HepG2 (cell line): Measurements from ENCODE around the gene INHBB. TPM values are rescaled to one million over a fixed set of nuclear protein-coding genes. Genes with fewer than 3 reads are reported as not detected.

Experiments used
- ATAC-seq: fragments of 200-7000 bp; cut with Tn5 transposase; 3 replicates; pipeline ENCODE4 v1.9.1; 2020; ENCODE audit warnings: mild to moderate bottlenecking, moderate library complexity
- BruUV-seq: library from RNA; stranded (reverse); fragments of 400-500 nt; replicated peaks from 2 replicates; lab custom pipeline; 2021; lab: Mats Ljungman, UMichigan
- CTCF ChIA-PET: fragments of 300-600 bp; formaldehyde crosslinking; extraction: SDS; loops from one replicate; lab custom pipeline; 2021; ENCODE audit warnings: low total read pairs, inconsistent platforms, low intra/inter-chr PET ratio; lab: Yijun Ruan, JAX
- POLR2A ChIA-PET: fragments of 350-600 bp; sonication (Branson Sonifier 250); formaldehyde crosslinking; loops from one replicate; lab custom pipeline; 2020; ENCODE audit warnings: antibody characterized with exemption, inconsistent platforms; lab: Yijun Ruan, JAX
- DNase-seq: peaks from one replicate; pipeline ENCODE4 v3.0.0-alpha.2; 2015; ENCODE audit warnings: low spot score
- FAIRE-seq: peaks from 3 replicates; lab custom pipeline; 2011; peaks lifted over from hg19 to GRCh38; lab: Jason Lieb, UNC
- H2AFZ ChIP-seq: one replicate; pipeline ENCODE4 v1.6.1; 2011; ENCODE audit warnings: low read length, inconsistent platforms
- H3K27ac ChIP-seq: fragments of 300-600 bp; 3 replicates; pipeline ENCODE4 v1.8.0; 2011; ENCODE audit warnings: mixed run types, mild to moderate bottlenecking, mixed read lengths, low read length, inconsistent platforms; ENCODE audit not compliant: insufficient read depth; ENCODE audit errors: extremely low read length
- H3K27me3 ChIP-seq, 2 experiments: fragments of 200-600 bp in 1 of 2; 2 replicates in 1 of 2; 3 replicates in 1 of 2; pipeline versions ENCODE4 v1.6.0 to v1.8.0; 2011; ENCODE audit warnings: low read length in 2 of 2, mild to moderate bottlenecking in 2 of 2, moderate library complexity in 2 of 2, inconsistent platforms in 1 of 2; ENCODE audit not compliant: insufficient read depth in 2 of 2, control insufficient read depth in 1 of 2
- H3K36me3 ChIP-seq, 2 experiments: fragments of 200-600 bp in 1 of 2; replicated peaks in 1 of 2; 2 replicates in 1 of 2; 3 replicates in 1 of 2; pipeline versions ENCODE4 v1.5.1 to v1.8.0; 2011; ENCODE audit warnings: low read length in 2 of 2, inconsistent platforms in 1 of 2; ENCODE audit not compliant: insufficient read depth in 2 of 2, control insufficient read depth in 1 of 2
- H3K4me1 ChIP-seq: 2 replicates; pipeline ENCODE4 v1.5.1; 2012; ENCODE audit warnings: low read length, inconsistent platforms; ENCODE audit not compliant: insufficient read depth
- H3K4me2 ChIP-seq: 2 replicates; pipeline ENCODE4 v1.6.0; 2011; ENCODE audit warnings: low read depth, low read length, inconsistent platforms
- H3K4me3 ChIP-seq, 3 experiments: fragments of 200-600 bp in 1 of 3; sonication (generic), shearing (Covaris generic) in 1 of 3; replicated peaks in 1 of 3; 2 replicates each; pipeline ENCODE4 v1.5.1; 2011 to 2016; ENCODE audit warnings: low read length in 3 of 3, inconsistent platforms in 2 of 3, low read depth in 2 of 3, mild to moderate bottlenecking in 2 of 3, control low read depth in 1 of 3, mixed read lengths in 1 of 3; ENCODE audit not compliant: insufficient read depth in 1 of 3
- H3K79me2 ChIP-seq: one replicate; pipeline ENCODE4 v1.6.1; 2011; ENCODE audit warnings: low read length, inconsistent platforms; ENCODE audit not compliant: insufficient read depth
- H3K9ac ChIP-seq: 2 replicates; pipeline ENCODE4 v1.6.0; 2011; ENCODE audit warnings: mild to moderate bottlenecking, low read depth, low read length, inconsistent platforms; ENCODE audit not compliant: insufficient read depth
- H3K9me3 ChIP-seq: 2 replicates; pipeline ENCODE4 v1.5.1; 2012; ENCODE audit warnings: mild to moderate bottlenecking, low read length
- H4K20me1 ChIP-seq: 2 replicates; pipeline ENCODE4 v1.6.0; 2011; ENCODE audit warnings: inconsistent platforms, mild to moderate bottlenecking, low read length, moderate library complexity; ENCODE audit not compliant: insufficient read depth
- BCL6 ChIP-seq: IDR thresholded peaks from 2 replicates; pipeline ENCODE4 v1.6.1; 2016; ENCODE audit warnings: missing genetic modification reagents, missing compliant biosample characterization
- GLI4 ChIP-seq: sonication (generic); formaldehyde crosslinking; IDR thresholded peaks from 2 replicates; pipeline ENCODE4 v1.5.1; 2020; ENCODE audit warnings: missing genetic modification reagents, mild to moderate bottlenecking, moderate library complexity, borderline replicate concordance
- NFIB ChIP-seq: sonication (generic); formaldehyde crosslinking; IDR thresholded peaks from 2 replicates; pipeline ENCODE4 v1.9.0; 2021; ENCODE audit warnings: missing genetic modification reagents, mild to moderate bottlenecking, borderline replicate concordance
- NRL ChIP-seq: sonication (generic); formaldehyde crosslinking; IDR thresholded peaks from 2 replicates; pipeline ENCODE4 v1.5.0; 2020; ENCODE audit warnings: missing genetic modification reagents, mild to moderate bottlenecking, moderate library complexity, borderline replicate concordance
- ZNF333 ChIP-seq: sonication (generic); formaldehyde crosslinking; IDR thresholded peaks from 2 replicates; pipeline ENCODE4 v1.4.0; 2020; ENCODE audit warnings: mild to moderate bottlenecking, missing genetic modification reagents, borderline replicate concordance
- ZNF776 ChIP-seq: sonication (generic); formaldehyde crosslinking; IDR thresholded peaks from 2 replicates; pipeline ENCODE4 v1.4.0; 2020; ENCODE audit warnings: mild to moderate bottlenecking, missing genetic modification reagents
- WGBS: methylation state at CpG from one replicate; pipeline ENCODE4 v1.1.6; 2017; ENCODE audit warnings: low lambda C conversion rate; 5-methylcytosine and 5-hydroxymethylcytosine counted together
- in situ Hi-C: cut with HindIII; loops from 2 replicates; pipeline ENCODE4 v1.10.0; 2017; ENCODE audit warnings: low pct_unique_long_range_greater_than_20kb; ENCODE audit not compliant: extremely low pct_ligation_motif_present
- intact Hi-C: fragments of 100-400 bp; cut with micrococcal nuclease; formaldehyde crosslinking; loops from one replicate; pipeline ENCODE4 v1.10.0; 2022; ENCODE audit not compliant: unreplicated experiment
- polyA plus RNA-seq, 8 experiments: library from polyadenylated mRNA; depleted of rRNA in 3 of 8; stranded (reverse) in 7 of 8; unstranded in 1 of 8; fragments of >200 nt; fragmentation: Illumina TruSeq in 4 of 8; extraction: Trizol in 4 of 8; gene quantifications; 2 replicates each; pipeline versions ENCODE4 v1.2.1 to v1.2.3, GENCODE V29; 2011 to 2016; ENCODE audit warnings: low read depth in 4 of 8, missing spikeins in 1 of 8, mixed read lengths in 1 of 8; ENCODE audit not compliant: insufficient read depth in 1 of 8
- total RNA-seq, 5 experiments: library from RNA; depleted of rRNA; stranded (reverse); fragments of >200 nt; fragmentation: Illumina TruSeq; extraction: Trizol; gene quantifications; 2 replicates each; pipeline ENCODE4 v1.2.3, GENCODE V29; 2016; ENCODE audit warnings: low read depth in 1 of 5
- TF ChIP-seq, protein P1 (sequence below): sonication (generic); formaldehyde crosslinking; IDR thresholded peaks from 2 replicates; pipeline ENCODE4 v1.4.0; 2020; ENCODE audit warnings: mild to moderate bottlenecking, missing genetic modification reagents
- TF ChIP-seq, protein P2 (sequence below): sonication (generic); formaldehyde crosslinking; IDR thresholded peaks from 2 replicates; pipeline ENCODE4 v1.5.0; 2020; ENCODE audit warnings: mild to moderate bottlenecking, low read depth, missing genetic modification reagents, borderline replicate concordance
- TF ChIP-seq, protein P3 (sequence below): sonication (generic); formaldehyde crosslinking; IDR thresholded peaks from 2 replicates; pipeline ENCODE4 v1.5.0; 2020; ENCODE audit warnings: mild to moderate bottlenecking, missing genetic modification reagents
- TF ChIP-seq, protein P4 (sequence below): sonication (generic); formaldehyde crosslinking; IDR thresholded peaks from 2 replicates; pipeline ENCODE4 v1.4.0; 2020; ENCODE audit warnings: missing genetic modification reagents

The INHBB gene
- total and polyA plus RNA-seq, 2 of the 13 experiments (the other 11 are each of a cell fraction or from before 2014, with no cell fraction given) = 0.20 to 1.7 TPM

DNA sequence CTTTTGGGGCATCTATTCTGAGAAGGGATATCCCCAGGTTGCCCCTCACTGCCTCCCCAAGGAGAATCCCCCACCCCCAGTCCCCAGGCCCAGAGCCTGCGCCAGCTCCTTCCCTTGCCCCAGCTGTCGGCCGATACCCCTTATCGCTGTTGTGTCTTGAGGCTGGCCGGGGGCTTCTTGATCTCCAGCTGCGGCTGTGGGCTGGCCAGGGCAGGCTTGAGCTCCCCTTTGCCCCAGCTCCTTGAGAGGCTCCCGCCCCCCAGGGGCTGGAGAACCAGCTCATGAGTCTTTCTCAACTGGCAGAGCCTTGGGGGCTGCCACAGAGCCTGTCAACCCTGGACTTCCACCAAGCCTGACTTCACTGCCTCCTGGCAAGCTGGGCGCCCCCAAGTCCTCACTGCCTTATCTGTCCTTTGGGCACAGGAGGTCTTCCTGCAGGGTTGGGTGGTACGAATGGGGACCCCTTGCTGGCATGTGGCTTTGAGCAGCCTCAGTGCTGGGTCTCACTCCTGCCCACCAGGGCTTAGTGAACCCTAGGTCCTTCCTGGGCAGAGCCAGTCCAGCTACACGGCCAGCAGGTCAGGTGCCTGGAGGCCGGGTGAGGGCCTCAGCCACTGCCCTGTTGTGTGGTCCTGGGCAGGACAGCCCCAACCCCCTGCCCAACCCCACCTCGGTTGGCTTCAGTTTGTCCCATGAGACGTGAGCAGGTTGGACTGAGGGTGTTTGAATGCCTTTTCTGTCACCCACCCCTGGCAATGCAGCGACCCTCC is 29.5 kb downstream of the INHBB start (continued):
- TF ChIP-seq, protein P1, sequence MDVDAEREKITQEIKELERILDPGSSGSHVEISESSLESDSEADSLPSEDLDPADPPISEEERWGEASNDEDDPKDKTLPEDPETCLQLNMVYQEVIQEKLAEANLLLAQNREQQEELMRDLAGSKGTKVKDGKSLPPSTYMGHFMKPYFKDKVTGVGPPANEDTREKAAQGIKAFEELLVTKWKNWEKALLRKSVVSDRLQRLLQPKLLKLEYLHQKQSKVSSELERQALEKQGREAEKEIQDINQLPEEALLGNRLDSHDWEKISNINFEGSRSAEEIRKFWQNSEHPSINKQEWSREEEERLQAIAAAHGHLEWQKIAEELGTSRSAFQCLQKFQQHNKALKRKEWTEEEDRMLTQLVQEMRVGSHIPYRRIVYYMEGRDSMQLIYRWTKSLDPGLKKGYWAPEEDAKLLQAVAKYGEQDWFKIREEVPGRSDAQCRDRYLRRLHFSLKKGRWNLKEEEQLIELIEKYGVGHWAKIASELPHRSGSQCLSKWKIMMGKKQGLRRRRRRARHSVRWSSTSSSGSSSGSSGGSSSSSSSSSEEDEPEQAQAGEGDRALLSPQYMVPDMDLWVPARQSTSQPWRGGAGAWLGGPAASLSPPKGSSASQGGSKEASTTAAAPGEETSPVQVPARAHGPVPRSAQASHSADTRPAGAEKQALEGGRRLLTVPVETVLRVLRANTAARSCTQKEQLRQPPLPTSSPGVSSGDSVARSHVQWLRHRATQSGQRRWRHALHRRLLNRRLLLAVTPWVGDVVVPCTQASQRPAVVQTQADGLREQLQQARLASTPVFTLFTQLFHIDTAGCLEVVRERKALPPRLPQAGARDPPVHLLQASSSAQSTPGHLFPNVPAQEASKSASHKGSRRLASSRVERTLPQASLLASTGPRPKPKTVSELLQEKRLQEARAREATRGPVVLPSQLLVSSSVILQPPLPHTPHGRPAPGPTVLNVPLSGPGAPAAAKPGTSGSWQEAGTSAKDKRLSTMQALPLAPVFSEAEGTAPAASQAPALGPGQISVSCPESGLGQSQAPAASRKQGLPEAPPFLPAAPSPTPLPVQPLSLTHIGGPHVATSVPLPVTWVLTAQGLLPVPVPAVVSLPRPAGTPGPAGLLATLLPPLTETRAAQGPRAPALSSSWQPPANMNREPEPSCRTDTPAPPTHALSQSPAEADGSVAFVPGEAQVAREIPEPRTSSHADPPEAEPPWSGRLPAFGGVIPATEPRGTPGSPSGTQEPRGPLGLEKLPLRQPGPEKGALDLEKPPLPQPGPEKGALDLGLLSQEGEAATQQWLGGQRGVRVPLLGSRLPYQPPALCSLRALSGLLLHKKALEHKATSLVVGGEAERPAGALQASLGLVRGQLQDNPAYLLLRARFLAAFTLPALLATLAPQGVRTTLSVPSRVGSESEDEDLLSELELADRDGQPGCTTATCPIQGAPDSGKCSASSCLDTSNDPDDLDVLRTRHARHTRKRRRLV (CRISPR knock-in tag) = no peak
- TF ChIP-seq NFIB (CRISPR knock-in tag) = 0 out of 2 replicates have a peak, but pooled peaks have one; percentile 42
- no peak for TF ChIP-seq ZNF333
- TF ChIP-seq BCL6 (CRISPR knock-in tag) = no peak
- TF ChIP-seq, protein P2, sequence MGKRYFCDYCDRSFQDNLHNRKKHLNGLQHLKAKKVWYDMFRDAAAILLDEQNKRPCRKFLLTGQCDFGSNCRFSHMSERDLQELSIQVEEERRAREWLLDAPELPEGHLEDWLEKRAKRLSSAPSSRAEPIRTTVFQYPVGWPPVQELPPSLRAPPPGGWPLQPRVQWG (CRISPR knock-in tag) = no peak
- TF ChIP-seq, all 625 proteins: peak for 1

DNA sequence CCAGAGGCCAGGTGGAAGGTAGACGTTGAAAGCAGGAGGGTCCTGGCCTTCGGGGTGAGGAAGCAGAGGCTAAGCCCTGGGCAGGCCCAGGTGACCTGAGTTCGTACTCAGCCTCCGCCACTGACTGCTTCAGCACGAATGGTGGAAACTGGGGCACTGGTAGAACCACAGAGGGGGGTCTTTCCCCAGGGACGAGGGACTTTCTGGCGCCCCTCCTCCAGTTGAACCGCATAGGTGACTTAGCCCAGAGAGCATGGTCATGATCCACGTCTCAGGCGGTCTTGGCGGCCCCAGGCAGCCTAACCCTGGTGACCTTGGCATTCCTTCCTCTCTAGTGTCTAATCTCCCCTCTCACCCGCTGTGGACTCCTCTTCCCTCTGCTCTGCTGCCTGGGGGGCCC is 30.2 kb downstream of the INHBB start:
- Histone ChIP-seq H3K4me1 (peaks cover 8% of the 10 kb centered on the region), H3K79me2 (no peaks in the 10 kb centered on the region), H3K9ac (no peak overlapping the region), H2AFZ (no peak overlapping the region), H4K20me1 (no peaks in the 10 kb centered on the region), H3K4me3 (no peak overlapping the region), H3K4me2 (no peak overlapping the region), H3K9me3 (no peaks in the 10 kb centered on the region), H3K36me3 (no peaks in the 10 kb centered on the region), H3K27ac (no peak overlapping the region), H3K27me3 (peaks cover 10 to 74% of the 10 kb centered on the region in 2 experiments; a peak in 4 of 5 replicates)
- DNase-seq (no peak), FAIRE-seq (no peak), ATAC-seq (peak; percentile 15)
- BruUV-seq = no TSS peak
- intact Hi-C loops (no loop called here), in situ Hi-C loops (no loop called here)
- ChIA-PET POLR2A (no interaction called here), CTCF (no interaction called here)
- TF ChIP-seq, protein P3, sequence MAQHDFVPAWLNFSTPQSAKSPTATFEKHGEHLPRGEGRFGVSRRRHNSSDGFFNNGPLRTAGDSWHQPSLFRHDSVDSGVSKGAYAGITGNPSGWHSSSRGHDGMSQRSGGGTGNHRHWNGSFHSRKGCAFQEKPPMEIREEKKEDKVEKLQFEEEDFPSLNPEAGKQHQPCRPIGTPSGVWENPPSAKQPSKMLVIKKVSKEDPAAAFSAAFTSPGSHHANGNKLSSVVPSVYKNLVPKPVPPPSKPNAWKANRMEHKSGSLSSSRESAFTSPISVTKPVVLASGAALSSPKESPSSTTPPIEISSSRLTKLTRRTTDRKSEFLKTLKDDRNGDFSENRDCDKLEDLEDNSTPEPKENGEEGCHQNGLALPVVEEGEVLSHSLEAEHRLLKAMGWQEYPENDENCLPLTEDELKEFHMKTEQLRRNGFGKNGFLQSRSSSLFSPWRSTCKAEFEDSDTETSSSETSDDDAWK = no peak
- TF ChIP-seq, protein P4, sequence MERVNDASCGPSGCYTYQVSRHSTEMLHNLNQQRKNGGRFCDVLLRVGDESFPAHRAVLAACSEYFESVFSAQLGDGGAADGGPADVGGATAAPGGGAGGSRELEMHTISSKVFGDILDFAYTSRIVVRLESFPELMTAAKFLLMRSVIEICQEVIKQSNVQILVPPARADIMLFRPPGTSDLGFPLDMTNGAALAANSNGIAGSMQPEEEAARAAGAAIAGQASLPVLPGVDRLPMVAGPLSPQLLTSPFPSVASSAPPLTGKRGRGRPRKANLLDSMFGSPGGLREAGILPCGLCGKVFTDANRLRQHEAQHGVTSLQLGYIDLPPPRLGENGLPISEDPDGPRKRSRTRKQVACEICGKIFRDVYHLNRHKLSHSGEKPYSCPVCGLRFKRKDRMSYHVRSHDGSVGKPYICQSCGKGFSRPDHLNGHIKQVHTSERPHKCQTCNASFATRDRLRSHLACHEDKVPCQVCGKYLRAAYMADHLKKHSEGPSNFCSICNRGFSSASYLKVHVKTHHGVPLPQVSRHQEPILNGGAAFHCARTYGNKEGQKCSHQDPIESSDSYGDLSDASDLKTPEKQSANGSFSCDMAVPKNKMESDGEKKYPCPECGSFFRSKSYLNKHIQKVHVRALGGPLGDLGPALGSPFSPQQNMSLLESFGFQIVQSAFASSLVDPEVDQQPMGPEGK (CRISPR knock-in tag) = peak; percentile 39; the same call in 1 of the 2 replicates
- TF ChIP-seq ZNF776 (CRISPR knock-in tag) (no peak), GLI4 (CRISPR knock-in tag) (no peak), NRL (CRISPR knock-in tag) (0 out of 2 replicates have a peak, but pooled peaks have one; percentile 17)
- WGBS = 19% methylated on average over 12 of the region's 12 CpGs
